Measurements from ENCODE around the gene KIAA1210. TPM values are rescaled to one million over a fixed set of nuclear protein-coding genes. Genes with fewer than 3 reads are reported as not detected.
"Not testable (repeated sequence)": the region's sequence is repeated elsewhere in the genome, so short reads cannot be mapped to it uniquely, and the experiment has no call there.

Gene KIAA1210
- total and polyA plus RNA-seq, 4 donors, result 0.20 TPM; not detected in 3

DNA sequence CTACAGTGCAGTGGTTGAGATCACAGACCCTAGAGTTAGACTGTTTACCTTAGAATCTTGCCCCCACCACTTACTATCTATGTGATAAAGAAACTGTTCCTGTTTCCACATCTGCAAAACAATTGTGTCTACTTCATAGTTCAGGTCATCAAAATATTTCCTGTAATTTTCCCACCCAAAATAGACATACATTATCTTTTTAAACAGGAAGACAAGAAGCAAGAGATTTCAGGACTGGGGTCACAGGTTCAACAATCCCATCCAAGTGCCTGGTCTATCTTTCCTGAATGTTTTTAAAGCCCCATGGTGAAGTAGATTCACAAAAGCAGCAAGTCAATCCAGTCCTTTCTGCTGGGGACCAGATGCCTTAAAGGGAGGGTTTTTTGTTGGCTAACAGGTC is 96.6 kb downstream of the KIAA1210 start:
- TF ChIP-seq, protein P1, sequence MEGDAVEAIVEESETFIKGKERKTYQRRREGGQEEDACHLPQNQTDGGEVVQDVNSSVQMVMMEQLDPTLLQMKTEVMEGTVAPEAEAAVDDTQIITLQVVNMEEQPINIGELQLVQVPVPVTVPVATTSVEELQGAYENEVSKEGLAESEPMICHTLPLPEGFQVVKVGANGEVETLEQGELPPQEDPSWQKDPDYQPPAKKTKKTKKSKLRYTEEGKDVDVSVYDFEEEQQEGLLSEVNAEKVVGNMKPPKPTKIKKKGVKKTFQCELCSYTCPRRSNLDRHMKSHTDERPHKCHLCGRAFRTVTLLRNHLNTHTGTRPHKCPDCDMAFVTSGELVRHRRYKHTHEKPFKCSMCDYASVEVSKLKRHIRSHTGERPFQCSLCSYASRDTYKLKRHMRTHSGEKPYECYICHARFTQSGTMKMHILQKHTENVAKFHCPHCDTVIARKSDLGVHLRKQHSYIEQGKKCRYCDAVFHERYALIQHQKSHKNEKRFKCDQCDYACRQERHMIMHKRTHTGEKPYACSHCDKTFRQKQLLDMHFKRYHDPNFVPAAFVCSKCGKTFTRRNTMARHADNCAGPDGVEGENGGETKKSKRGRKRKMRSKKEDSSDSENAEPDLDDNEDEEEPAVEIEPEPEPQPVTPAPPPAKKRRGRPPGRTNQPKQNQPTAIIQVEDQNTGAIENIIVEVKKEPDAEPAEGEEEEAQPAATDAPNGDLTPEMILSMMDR (IDR thresholded peaks at IDR 0.05; ENCODE audit: control extremely low read depth, extremely low read depth), result no peak
- H3K27me3 ChIP-seq (ENCODE audit: control insufficient read depth in 3 of 3, insufficient read depth in 3 of 3, low read length in 2 of 3), result no peaks in the 10 kb centered on the region
- no peak overlapping the region for H3K9ac ChIP-seq (ENCODE audit: insufficient read depth in 1 of 2, low read length in 2 of 2)

DNA sequence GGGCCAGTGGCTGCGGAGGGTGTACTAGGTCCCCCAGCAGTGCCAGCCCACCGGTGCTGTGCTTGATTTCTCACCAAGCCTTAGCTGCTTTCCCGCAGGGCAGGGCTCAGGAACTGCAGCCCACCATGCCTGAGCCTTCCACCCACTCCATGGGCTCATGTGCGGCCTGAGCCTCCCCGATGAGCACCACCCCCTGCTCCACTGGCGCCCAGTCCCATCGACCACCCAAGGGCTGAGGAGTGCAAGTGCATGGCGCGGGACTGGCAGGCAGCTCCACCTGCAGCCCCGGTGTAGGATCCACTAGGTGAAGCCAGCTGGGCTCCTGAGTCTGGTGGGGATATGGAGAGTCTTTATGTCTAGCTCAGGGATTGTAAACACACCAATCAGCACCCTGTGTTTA is 98.0 kb downstream of the KIAA1210 start:
- WGBS, 2 donors, result 94 to 100% methylated on average over 3 to 10 of the region's 10 CpGs
- not testable (repeated sequence) for DNase-seq; H3K27ac ChIP-seq (ENCODE audit: low read depth in 1 of 2, low read length in 1 of 2)

More for the DNA sequence above, 96.6 kb downstream of the KIAA1210 start:
- no peak overlapping the region for H3K27ac ChIP-seq (ENCODE audit: low read depth in 1 of 2, low read length in 1 of 2)
- no peaks in the 10 kb centered on the region for H3K36me3 ChIP-seq (ENCODE audit: control insufficient read depth in 4 of 4, insufficient read depth in 4 of 4, low read length in 4 of 4)
- no peak overlapping the region for H3K4me3 ChIP-seq
- peaks cover 0 to 9% (median 0%) of the 10 kb centered on the region in 4 donors for H3K9me3 ChIP-seq (ENCODE audit: control insufficient read depth in 4 of 4, insufficient read depth in 3 of 4, low read length in 3 of 4)
- ATAC-seq (ENCODE audit: insufficient read depth, low FRiP score) (no peak), DNase-seq (no peak)
- no peaks in the 10 kb centered on the region for H3K4me1 ChIP-seq (ENCODE audit: control insufficient read depth in 5 of 5, insufficient read depth in 5 of 5, low read length in 5 of 5)

DNA sequence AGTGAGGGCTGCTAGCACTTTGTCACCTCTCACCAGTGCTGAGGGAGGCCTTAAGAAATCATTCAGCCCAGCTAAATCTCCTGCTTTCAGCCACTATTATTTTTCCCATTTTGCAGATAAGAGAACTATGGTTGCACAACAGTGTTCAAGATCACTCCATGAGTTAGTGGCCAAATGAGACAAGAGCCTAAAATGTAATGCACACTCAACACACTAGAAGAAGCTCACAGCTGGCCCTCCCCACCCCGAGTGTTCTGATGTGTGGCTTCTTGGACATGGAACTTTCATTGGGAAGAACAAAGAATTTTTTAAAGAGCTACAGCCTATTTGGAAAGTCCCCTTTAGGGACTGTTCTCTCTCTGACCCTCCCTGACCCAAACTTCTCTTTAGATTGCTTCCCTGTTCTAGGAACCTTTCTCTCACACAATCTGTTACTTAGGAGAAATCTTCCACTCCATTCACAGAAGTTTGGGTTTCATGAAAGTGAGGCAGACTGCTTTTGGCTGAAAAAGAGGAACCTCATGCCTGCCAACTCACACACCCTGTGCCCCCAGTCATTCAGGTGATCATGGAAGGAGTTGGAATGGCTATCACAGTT is 98.8 kb downstream of the KIAA1210 start:
- Histone ChIP-seq H3K4me1 (ENCODE audit: control insufficient read depth in 5 of 5, insufficient read depth in 5 of 5, low read length in 5 of 5) (no peaks in the 10 kb centered on the region), H3K9me3 (ENCODE audit: control insufficient read depth in 4 of 4, insufficient read depth in 3 of 4, low read length in 3 of 4) (peaks cover 0 to 5% (median 0%) of the 10 kb centered on the region in 4 donors), H3K36me3 (ENCODE audit: control insufficient read depth in 4 of 4, insufficient read depth in 4 of 4, low read length in 4 of 4) (no peaks in the 10 kb centered on the region), H3K27ac (ENCODE audit: low read depth in 1 of 2, low read length in 1 of 2) (no peak overlapping the region), H3K4me3 (no peak overlapping the region), H3K27me3 (ENCODE audit: control insufficient read depth in 3 of 3, insufficient read depth in 3 of 3, low read length in 2 of 3) (no peaks in the 10 kb centered on the region), H3K9ac (ENCODE audit: insufficient read depth in 1 of 2, low read length in 2 of 2) (no peak overlapping the region)
- TF ChIP-seq, protein P1 (IDR thresholded peaks at IDR 0.05; ENCODE audit: control extremely low read depth, extremely low read depth), result no peak
- WGBS, 2 donors, result 44 to 52% methylated on average over 1 of the region's 1 CpG
- ATAC-seq (ENCODE audit: insufficient read depth, low FRiP score), result no peak
- no peak for DNase-seq

More for the DNA sequence above, 98.0 kb downstream of the KIAA1210 start:
- H3K27me3 ChIP-seq (ENCODE audit: control insufficient read depth in 3 of 3, insufficient read depth in 3 of 3, low read length in 2 of 3); H3K4me3 ChIP-seq; ATAC-seq (ENCODE audit: insufficient read depth, low FRiP score); H3K9me3 ChIP-seq (ENCODE audit: control insufficient read depth in 4 of 4, insufficient read depth in 3 of 4, low read length in 3 of 4); H3K9ac ChIP-seq (ENCODE audit: insufficient read depth in 1 of 2, low read length in 2 of 2); H3K36me3 ChIP-seq (ENCODE audit: control insufficient read depth in 4 of 4, insufficient read depth in 4 of 4, low read length in 4 of 4); H3K4me1 ChIP-seq (ENCODE audit: control insufficient read depth in 5 of 5, insufficient read depth in 5 of 5, low read length in 5 of 5): not testable (repeated sequence)

Other genes starting within 250 kb of the KIAA1210 start
- gene LONRF3, start 153.2 kb downstream of the KIAA1210 start, total RNA-seq, result 10 to 100 TPM in 1 of 2 donors, 1 to 10 TPM in 1; 8.5 to 22.5 TPM
- gene LONRF3, start 153.2 kb downstream of the KIAA1210 start, polyA plus RNA-seq, result 1 to 10 TPM; 3.8 to 7.2 TPM
- not detected for gene CT47C1, start 54.8 kb downstream of the KIAA1210 start, total RNA-seq
- not detected for gene CT47C1, start 54.8 kb downstream of the KIAA1210 start, polyA plus RNA-seq
- 100 to 1,000 TPM in 1 of 2 donors, 10 to 100 TPM in 1; 84.7 to 142 TPM for gene PGRMC1, start 108.5 kb upstream of the KIAA1210 start, total RNA-seq
- 10 to 100 TPM; 59.1 to 73.3 TPM for gene PGRMC1, start 108.5 kb upstream of the KIAA1210 start, polyA plus RNA-seq

All from lung (tissue), 12 donors.